Activated T-cell treated with anti-CD3 and anti-CD28 coated beads for 24 hours (primary cell): ENCODE results near the gene NCKIPSD.
A peak's percentile ranks its signal among the peaks of the same experiment; 100 is the strongest.
"Not testable (repeated sequence)": the region's sequence is repeated elsewhere in the genome, so short reads cannot be mapped to it uniquely, and the experiment has no call there.

Source experiments
- DNase-seq: peaks from one replicate; pipeline ENCODE4 v3.0.0-alpha.2; 2020; ENCODE audit warnings: low read depth

NCKIPSD gene

GRCh38 chr3:48685603-48686511 is at the start of gene NCKIPSD:
TSS of gene NCKIPSD (minus strand) at chr3:48685915. CDS start at chr3:48685807, 108 bp downstream.
- peak; percentile 85 for DNase-seq

DNA sequence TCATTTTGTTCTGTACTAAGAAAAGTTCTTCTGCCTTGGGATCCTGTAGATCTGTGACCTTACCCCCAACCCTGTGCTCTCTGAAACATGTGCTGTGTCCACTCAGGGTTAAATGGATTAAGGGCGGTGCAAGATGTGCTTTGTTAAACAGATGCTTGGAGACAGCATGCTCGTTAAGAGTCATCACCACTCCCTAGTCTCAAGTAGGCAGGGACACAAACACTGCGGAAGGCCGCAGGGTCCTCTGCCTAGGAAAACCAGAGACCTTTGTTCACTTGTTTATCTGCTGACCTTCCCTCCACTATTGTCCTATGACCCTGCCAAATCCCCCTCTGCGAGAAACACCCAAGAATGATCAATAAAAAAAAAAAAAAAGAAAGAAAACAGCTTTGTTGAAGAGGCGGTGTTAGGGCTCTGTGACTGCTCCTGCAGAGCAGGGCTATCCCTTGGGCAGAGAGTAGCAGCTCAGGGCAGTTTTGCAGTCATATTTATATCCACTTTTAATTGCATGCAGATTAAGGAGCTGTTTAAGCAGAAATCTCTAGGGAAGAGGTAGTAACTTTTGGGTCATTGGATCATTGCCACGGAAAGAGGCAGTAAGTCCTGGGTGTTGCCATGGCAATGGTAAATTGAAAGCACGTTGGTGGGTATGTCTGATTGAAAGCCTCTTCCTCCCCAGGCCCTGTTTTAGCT is 49.5 kb upstream of the NCKIPSD start:
- not testable (repeated sequence) for DNase-seq

DNA sequence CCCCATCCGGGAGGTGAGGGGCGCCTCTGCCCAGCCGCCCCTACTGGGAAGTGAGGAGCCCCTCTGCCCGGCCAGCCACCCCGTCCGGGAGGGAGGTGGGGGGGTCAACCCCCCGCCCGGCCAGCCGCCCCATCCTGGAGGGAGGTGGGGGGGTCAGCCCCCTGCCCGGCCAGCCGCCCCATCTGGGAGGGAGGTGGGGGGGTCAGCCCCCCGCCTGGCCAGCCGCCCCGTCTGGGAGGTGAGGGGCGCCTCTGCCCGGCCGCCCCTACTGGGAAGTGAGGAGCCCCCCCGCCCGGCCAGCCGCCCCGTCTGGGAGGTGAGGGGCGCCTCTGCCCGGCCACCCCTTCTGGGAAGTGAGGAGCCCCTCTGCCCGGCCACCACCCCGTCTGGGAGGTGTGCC is 48.8 kb upstream of the NCKIPSD start:
- DNase-seq, result not testable (repeated sequence)

DNA sequence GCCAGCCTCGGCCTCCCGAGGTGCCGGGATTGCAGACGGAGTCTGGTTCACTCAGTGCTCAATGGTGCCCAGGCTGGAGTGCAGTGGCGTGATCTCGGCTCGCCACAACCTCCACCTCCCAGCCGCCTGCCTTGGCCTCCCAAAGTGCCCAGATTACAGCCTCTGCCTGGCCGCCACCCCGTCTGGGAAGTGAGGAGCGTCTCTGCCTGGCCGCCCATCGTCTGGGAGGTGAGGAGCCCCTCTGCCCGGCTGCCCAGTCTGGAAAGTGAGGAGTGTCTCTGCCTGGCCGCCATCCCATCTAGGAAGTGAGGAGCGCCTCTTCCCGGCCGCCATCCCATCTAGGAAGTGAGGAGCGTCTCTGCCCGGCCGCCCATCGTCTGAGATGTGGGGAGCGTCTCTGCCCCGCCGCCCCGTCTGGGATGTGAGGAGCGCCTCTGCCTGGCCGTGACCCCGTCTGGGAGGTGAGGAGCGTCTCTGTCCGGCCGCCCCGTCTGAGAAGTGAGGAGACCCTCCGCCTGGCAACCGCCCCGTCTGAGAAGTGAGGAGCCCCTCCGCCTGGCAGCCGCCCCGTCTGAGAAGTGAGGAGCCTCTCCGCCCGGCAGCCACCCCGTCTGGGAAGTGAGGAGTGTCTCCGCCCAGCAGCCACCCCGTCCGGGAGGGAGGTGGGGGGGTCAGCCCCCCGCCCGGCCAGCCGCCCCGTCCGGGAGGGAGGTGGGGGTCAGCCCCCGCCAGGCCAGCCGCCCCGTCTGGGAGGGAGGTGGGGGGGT is 48.2 kb upstream of the NCKIPSD start:
- not testable (repeated sequence) for DNase-seq

- DNase-seq, result no peak
Measured at GRCh38 chr3:48727511-48727910, 41.8 kb upstream of the NCKIPSD start.

DNA sequence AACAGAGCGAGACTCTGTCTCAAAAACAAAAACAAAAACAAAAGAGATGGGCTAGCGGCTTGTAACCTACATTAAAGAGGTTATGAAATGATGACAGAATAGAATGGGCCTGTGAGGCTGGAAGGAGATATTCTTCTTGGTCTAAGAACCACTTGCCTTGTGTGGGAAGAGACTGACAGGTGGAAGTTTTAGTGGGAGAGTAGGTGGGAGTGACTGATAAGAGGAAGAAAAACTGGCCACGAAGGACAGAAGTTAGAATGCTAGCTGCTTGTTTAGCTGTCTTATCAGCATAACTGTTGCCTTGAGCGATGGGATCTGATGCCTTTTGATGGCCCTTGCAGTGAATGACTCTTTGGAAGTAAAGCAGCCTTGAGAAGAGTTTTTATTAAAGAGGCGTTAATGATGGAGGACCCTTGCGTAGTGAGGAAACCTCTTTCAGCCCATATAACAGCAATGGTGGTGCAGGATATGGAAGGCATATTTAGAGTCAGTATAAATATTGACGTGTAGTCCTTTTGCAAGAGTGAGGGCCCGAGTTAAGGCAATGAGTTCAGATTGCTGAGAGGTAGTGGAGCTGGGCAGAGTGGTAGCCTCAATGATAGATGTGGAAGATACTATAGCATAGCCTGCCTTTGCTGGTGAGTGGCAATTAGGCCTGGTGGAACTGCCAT is 39.6 kb upstream of the NCKIPSD start:
- not testable (repeated sequence) for DNase-seq

- DNase-seq, result no peak
Measured at GRCh38 chr3:48723725-48724124, 38.0 kb upstream of the NCKIPSD start.

- DNase-seq, result not testable (repeated sequence)
Measured at GRCh38 chr3:48723293-48723692, 37.6 kb upstream of the NCKIPSD start.

GRCh38 chr3:48716982-48717746 is 31.4 kb upstream of the NCKIPSD start, which contains the start of gene IP6K2:
TSS of gene IP6K2 (minus strand) at chr3:48717221. CDS start at chr3:48695291, 21,930 bp downstream.
- DNase-seq, result peak; percentile 98

DNA sequence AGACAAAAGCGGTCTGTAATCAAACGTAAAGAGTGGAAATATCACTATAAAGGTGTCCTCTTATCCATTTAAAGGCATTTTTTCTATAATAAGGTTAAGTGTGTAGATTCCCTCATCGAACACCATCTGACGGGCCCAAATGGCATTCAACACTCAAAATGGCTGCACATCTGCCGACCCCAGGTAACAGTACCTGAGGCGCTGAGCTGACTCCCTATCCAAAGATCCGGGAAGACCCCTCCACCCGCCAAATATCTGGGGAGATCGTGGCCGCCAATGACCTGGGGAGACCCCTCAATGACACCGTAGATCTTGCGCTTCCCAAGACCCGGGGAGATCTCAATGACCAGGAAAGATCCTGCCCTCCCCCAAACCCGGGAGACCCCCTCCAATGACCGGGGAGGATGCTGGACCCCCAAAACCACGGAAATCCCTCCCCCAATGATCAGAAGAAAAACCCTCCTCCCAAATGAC is 30.8 kb upstream of the NCKIPSD start:
- peak; percentile 12 for DNase-seq

- no peak for DNase-seq
Measured at GRCh38 chr3:48715174-48715800, 29.6 kb upstream of the NCKIPSD start.

- DNase-seq, result no peak
Measured at GRCh38 chr3:48711727-48712126, 26.0 kb upstream of the NCKIPSD start.

- no peak for DNase-seq
Measured at GRCh38 chr3:48709051-48709461, 23.3 kb upstream of the NCKIPSD start.

- DNase-seq, result no peak
Measured at GRCh38 chr3:48708481-48708889, 22.8 kb upstream of the NCKIPSD start.

DNA sequence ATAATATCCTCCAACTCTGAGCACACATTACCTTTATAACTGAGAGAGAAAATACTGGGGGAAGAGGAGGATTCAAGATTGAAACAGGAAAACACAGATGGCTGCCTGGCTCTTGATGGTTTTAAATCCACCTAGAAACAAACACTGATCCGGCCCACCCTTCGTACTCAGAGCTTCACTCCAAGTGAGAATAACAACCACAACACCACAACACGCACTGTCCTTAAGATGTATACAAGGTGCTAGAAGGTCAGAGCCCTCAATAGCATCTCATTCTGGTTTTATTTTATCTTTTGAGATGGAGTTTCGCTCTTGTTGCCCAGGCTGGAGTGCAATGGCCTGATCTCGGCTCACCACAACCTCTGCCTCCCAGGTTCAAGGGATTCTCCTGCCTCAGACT is 21.4 kb upstream of the NCKIPSD start:
- no peak for DNase-seq

DNA sequence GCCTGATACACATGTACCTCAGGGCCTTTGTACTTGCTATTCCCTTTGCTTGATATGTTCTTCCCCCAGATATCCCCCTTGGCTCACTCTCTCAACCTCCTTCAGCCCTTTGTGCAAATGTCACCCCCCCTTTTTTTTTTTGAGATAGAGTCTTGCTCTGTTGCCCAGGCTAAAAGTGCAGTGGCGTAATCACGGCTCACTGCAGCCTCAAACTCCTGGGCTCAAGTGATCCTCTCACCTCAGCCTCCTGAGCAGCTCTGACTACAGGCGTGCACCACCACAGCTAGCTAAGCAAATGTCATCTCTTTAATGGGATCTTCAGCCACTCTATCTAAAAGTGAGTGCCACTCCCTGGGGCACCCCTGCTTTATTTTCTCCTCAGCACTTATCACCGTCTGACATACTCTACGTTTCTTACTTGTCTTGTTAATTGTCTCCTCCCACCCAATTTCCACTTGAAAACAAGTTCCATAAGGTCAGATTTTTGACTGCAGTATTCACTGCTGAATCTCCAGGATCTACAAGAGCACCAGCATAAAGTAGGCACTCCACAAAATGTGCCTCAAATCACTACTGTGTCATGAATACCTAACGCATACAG is 16.7 kb upstream of the NCKIPSD start:
- DNase-seq, result no peak

GRCh38 chr3:48700731-48701405 is 15.2 kb upstream of the NCKIPSD start:
- no peak for DNase-seq

DNA sequence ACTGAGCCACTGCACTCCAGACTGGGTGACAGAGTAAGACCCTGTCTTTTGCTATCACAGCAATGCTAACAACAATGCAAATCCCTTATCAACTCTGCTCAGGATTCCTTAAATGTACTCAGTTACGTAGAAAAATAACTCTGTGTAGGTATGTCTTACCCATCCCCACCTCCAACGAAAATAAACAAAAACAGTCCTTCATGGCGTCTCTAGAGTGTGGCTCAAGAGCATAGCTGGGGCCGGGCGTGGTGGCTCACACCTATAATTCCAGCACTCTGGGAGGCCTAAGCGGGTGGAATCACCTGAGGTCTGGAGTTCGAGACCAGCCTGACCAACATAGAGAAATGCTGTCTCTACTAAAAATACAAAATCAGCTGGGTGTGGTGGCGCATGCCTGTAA is 13.2 kb upstream of the NCKIPSD start:
- DNase-seq, result no peak

DNA sequence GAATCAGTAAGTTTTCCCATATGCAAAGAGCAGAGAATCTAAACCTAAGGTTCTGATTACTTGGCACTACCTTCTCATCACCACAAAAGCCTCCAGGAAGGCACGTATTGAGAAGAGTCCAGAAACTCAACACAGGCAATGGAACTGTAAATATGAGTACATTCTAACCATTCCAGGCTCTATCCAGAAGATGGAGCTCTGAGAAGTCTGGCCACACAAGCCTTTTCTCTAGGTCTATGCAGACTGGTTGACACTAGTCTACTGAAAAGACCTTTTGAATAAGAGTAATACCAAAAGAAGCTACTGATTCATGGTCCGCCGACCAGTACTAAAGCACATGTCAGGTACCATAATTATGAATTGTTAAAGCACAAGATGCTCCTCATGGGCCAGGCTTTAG is 12.2 kb upstream of the NCKIPSD start:
- DNase-seq, result no peak
